ENCODE measurements around the gene GDF10. TPM values are rescaled to one million over a fixed set of nuclear protein-coding genes. Genes with fewer than 3 reads are reported as not detected.

GDF10 gene
- polyA plus RNA-seq, 1 donor from 2014 or later, result 0.66 TPM

GRCh38 chr10:47294057-47294456, 5.9 kb upstream of the GDF10 start:
- no peak overlapping the region for H2AFZ ChIP-seq (ENCODE audit: low read depth, low read length)
- no peaks in the 10 kb centered on the region for H3K36me3 ChIP-seq (ENCODE audit: insufficient read depth, low read length)
- H3K27me3 ChIP-seq (ENCODE audit: insufficient read depth, low read depth, low read length), result peaks cover under 1% of the 10 kb centered on the region
- H4K20me1 ChIP-seq (ENCODE audit: insufficient read depth), result no peaks in the 10 kb centered on the region
- H3F3A ChIP-seq (ENCODE audit: insufficient read depth, low read length, poor library complexity, severe bottlenecking), result no peaks in the 10 kb centered on the region
- no peaks in the 10 kb centered on the region for H3K9me2 ChIP-seq (ENCODE audit: insufficient read depth, low read length)
- H3K79me2 ChIP-seq (replicated peaks; ENCODE audit: insufficient read depth, low read length), result no peaks in the 10 kb centered on the region
- no peaks in the 10 kb centered on the region for H3K9me3 ChIP-seq (ENCODE audit: low read length)
- H3K4me2 ChIP-seq (ENCODE audit: low read length), result no peak overlapping the region
- no peak overlapping the region for H3K4me3 ChIP-seq (ENCODE audit: low read length)
- H3K9ac ChIP-seq (ENCODE audit: low read length), result no peak overlapping the region
- TF ChIP-seq RAD21 (conservative IDR thresholded peaks at IDR 0.05) (no peak), REST (IDR thresholded peaks at IDR 0.05; ENCODE audit: borderline replicate concordance) (no peak), SMC3 (conservative IDR thresholded peaks at IDR 0.05; ENCODE audit: poor library complexity) (no peak), EZH2 (IDR thresholded peaks at IDR 0.05; ENCODE audit: borderline replicate concordance, insufficient read depth, low read length, poor library complexity, severe bottlenecking) (no peak), TAF1 (IDR thresholded peaks at IDR 0.05; ENCODE audit: low read depth) (no peak), MXI1 (conservative IDR thresholded peaks at IDR 0.05; ENCODE audit: poor library complexity, severe bottlenecking) (no peak), EP300 (conservative IDR thresholded peaks at IDR 0.05; ENCODE audit: poor library complexity, severe bottlenecking) (no peak), POLR2AphosphoS5 (IDR thresholded peaks at IDR 0.05) (no peak)
- TF ChIP-seq, protein P1, sequence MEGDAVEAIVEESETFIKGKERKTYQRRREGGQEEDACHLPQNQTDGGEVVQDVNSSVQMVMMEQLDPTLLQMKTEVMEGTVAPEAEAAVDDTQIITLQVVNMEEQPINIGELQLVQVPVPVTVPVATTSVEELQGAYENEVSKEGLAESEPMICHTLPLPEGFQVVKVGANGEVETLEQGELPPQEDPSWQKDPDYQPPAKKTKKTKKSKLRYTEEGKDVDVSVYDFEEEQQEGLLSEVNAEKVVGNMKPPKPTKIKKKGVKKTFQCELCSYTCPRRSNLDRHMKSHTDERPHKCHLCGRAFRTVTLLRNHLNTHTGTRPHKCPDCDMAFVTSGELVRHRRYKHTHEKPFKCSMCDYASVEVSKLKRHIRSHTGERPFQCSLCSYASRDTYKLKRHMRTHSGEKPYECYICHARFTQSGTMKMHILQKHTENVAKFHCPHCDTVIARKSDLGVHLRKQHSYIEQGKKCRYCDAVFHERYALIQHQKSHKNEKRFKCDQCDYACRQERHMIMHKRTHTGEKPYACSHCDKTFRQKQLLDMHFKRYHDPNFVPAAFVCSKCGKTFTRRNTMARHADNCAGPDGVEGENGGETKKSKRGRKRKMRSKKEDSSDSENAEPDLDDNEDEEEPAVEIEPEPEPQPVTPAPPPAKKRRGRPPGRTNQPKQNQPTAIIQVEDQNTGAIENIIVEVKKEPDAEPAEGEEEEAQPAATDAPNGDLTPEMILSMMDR (IDR thresholded peaks at IDR 0.05; ENCODE audit: poor library complexity, severe bottlenecking), result no peak
- H3K27ac ChIP-seq (ENCODE audit: low read length), result no peak overlapping the region

GRCh38 chr10:47294501-47294900, 5.5 kb upstream of the GDF10 start:
- Histone ChIP-seq H2AFZ (ENCODE audit: low read depth, low read length) (no peak overlapping the region), H3K36me3 (ENCODE audit: insufficient read depth, low read length) (no peaks in the 10 kb centered on the region), H3K27me3 (ENCODE audit: insufficient read depth, low read depth, low read length) (peaks cover 5% of the 10 kb centered on the region), H3K9me3 (ENCODE audit: low read length) (no peaks in the 10 kb centered on the region), H3K79me2 (replicated peaks; ENCODE audit: insufficient read depth, low read length) (no peaks in the 10 kb centered on the region), H3K9me2 (ENCODE audit: insufficient read depth, low read length) (no peaks in the 10 kb centered on the region), H3K9ac (ENCODE audit: low read length) (no peak overlapping the region), H3K4me3 (ENCODE audit: low read length) (no peak overlapping the region), H3K4me2 (ENCODE audit: low read length) (no peak overlapping the region), H4K20me1 (ENCODE audit: insufficient read depth) (no peaks in the 10 kb centered on the region), H3K27ac (ENCODE audit: low read length) (no peak overlapping the region), H3F3A (ENCODE audit: insufficient read depth, low read length, poor library complexity, severe bottlenecking) (no peaks in the 10 kb centered on the region)
- TF ChIP-seq SMC3 (conservative IDR thresholded peaks at IDR 0.05; ENCODE audit: poor library complexity) (no peak), MXI1 (conservative IDR thresholded peaks at IDR 0.05; ENCODE audit: poor library complexity, severe bottlenecking) (no peak)

DNA sequence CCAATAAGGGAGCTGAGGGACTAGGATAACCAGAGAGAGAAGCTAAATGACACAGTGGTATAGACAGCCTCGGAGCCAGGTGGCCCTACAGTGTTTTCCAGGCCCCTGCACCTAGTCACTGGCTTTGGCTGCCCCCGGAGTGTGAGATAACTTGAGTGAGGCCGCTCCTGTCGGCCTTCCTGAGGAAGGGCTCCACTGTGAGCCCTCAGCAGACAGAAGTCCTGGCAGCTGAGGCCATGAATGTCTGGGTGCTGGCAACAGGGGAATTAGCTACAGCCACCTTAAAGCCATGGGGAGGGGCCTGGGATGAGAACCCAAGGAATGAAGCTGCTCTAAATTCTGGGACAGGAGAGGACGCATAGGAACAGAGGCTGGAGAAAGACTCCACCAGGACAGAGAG, 4.6 kb upstream of the GDF10 start:
- H3K36me3 ChIP-seq (ENCODE audit: insufficient read depth, low read length), result no peaks in the 10 kb centered on the region
- H3K4me3 ChIP-seq (ENCODE audit: low read length), result no peak overlapping the region
- no peaks in the 10 kb centered on the region for H3F3A ChIP-seq (ENCODE audit: insufficient read depth, low read length, poor library complexity, severe bottlenecking)
- H3K9ac ChIP-seq (ENCODE audit: low read length), result no peak overlapping the region
- TF ChIP-seq MXI1 (conservative IDR thresholded peaks at IDR 0.05; ENCODE audit: poor library complexity, severe bottlenecking) (no peak), EZH2 (IDR thresholded peaks at IDR 0.05; ENCODE audit: borderline replicate concordance, insufficient read depth, low read length, poor library complexity, severe bottlenecking) (no peak), POLR2AphosphoS5 (IDR thresholded peaks at IDR 0.05) (no peak), EP300 (conservative IDR thresholded peaks at IDR 0.05; ENCODE audit: poor library complexity, severe bottlenecking) (no peak), SMC3 (conservative IDR thresholded peaks at IDR 0.05; ENCODE audit: poor library complexity) (no peak), RAD21 (conservative IDR thresholded peaks at IDR 0.05) (no peak), TAF1 (IDR thresholded peaks at IDR 0.05; ENCODE audit: low read depth) (no peak), REST (IDR thresholded peaks at IDR 0.05; ENCODE audit: borderline replicate concordance) (no peak)
- TF ChIP-seq, protein P1 (IDR thresholded peaks at IDR 0.05; ENCODE audit: poor library complexity, severe bottlenecking), result no peak
- H4K20me1 ChIP-seq (ENCODE audit: insufficient read depth), result no peaks in the 10 kb centered on the region
- no peaks in the 10 kb centered on the region for H3K9me2 ChIP-seq (ENCODE audit: insufficient read depth, low read length)
- H3K79me2 ChIP-seq (replicated peaks; ENCODE audit: insufficient read depth, low read length), result no peaks in the 10 kb centered on the region
- H3K9me3 ChIP-seq (ENCODE audit: low read length), result no peaks in the 10 kb centered on the region
- H3K27ac ChIP-seq (ENCODE audit: low read length), result no peak overlapping the region
- H3K4me2 ChIP-seq (ENCODE audit: low read length), result no peak overlapping the region
- peaks cover 12% of the 10 kb centered on the region for H3K27me3 ChIP-seq (ENCODE audit: insufficient read depth, low read depth, low read length)
- no peak overlapping the region for H2AFZ ChIP-seq (ENCODE audit: low read depth, low read length)

Measured in neural cell (in vitro differentiated cells).